GM12801 (cell line): Measurements from ENCODE around the gene KCNMB2.

ENCODE experiments used
- TF ChIP-seq, protein P1 (sequence below): IDR thresholded peaks from one replicate; pipeline ENCODE4 v1.5.1; 2011; ENCODE audit warnings: control low read depth; ENCODE audit not compliant: insufficient read length; ENCODE audit errors: extremely low read depth

The KCNMB2 gene

DNA sequence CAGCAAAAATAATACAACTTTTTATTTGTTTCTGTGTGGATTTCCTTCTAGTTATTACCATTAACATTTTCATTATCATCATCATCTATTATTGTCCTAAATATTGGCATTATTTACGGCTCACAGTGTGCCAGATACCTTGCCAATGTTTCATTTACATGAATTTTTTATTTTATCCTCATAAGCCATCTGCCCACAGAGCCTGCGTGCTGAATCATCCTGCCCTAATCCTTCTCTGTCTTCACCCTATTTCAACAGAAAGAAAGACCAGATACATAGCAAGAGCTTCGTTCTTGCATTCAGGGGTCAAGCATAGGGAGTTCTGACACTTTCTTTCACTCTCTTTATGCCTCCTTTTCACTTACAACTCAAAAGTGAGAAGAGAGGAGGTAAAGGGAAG lies 82.0 kb downstream of the KCNMB2 start:
- TF ChIP-seq, protein P1, sequence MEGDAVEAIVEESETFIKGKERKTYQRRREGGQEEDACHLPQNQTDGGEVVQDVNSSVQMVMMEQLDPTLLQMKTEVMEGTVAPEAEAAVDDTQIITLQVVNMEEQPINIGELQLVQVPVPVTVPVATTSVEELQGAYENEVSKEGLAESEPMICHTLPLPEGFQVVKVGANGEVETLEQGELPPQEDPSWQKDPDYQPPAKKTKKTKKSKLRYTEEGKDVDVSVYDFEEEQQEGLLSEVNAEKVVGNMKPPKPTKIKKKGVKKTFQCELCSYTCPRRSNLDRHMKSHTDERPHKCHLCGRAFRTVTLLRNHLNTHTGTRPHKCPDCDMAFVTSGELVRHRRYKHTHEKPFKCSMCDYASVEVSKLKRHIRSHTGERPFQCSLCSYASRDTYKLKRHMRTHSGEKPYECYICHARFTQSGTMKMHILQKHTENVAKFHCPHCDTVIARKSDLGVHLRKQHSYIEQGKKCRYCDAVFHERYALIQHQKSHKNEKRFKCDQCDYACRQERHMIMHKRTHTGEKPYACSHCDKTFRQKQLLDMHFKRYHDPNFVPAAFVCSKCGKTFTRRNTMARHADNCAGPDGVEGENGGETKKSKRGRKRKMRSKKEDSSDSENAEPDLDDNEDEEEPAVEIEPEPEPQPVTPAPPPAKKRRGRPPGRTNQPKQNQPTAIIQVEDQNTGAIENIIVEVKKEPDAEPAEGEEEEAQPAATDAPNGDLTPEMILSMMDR = no peak

- TF ChIP-seq, protein P1 = no peak
Observed at GRCh38 chr3:178618896-178619295, 82.7 kb downstream of the KCNMB2 start.

GRCh38 chr3:178623666-178624255 lies 87.5 kb downstream of the KCNMB2 start:
- TF ChIP-seq, protein P1 = no peak

- TF ChIP-seq, protein P1 = no peak
Observed at GRCh38 chr3:178624276-178624675, 88.0 kb downstream of the KCNMB2 start.

- TF ChIP-seq, protein P1 = no peak
Observed at GRCh38 chr3:178625053-178625600, 88.9 kb downstream of the KCNMB2 start.

DNA sequence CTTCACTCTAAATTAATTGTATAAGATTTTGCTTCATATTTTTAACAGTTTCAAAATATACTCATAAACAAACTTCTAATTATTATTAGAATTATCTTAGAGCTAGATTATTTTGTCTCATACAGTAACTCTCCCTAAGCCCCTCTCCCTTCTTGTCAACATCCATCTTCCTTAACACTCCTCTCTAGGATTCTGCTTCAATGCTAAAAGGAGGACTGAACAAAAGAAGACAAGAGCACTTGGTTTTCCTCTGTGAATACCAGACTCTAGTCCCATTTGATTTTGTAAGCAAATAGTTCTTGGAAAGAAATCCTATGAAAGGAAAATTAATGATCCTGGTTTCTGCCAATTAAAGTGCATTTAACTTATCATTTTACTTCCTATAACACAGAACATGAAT lies 91.8 kb downstream of the KCNMB2 start:
- TF ChIP-seq, protein P1 = no peak

DNA sequence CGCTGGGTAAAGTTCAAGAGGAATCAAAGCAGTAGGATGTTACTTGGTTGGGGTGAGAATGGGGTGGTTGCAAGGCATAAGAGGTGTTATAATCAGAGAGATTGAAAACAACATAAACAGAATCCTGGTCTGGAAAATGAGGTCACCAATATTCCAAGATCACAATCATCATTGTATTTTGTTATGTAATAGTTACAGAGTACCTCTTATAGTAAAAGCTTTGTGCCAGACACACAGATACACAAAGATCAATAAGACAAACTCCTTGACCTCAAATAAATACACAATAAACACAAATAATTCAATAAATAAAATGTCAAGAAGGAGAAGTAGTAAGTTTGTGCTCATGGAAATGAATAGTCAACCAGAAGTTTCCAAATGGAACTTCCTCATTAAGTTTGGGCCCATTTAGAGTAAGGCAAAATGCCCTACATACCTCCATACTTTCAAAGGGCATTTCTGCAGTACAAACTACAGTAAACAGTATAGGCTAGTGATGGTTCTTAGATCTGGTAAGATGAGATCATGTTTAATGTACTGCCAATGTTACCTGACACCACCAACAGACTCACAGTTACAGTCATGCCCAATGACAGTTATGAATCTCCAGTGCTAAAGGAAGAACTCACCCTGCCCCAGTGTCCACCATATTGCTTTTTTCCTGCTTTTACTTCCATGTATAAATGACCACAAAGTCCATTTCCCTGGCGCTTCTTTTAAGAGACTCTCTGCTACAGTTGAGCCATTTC lies 93.4 kb downstream of the KCNMB2 start:
- TF ChIP-seq, protein P1 = no peak
